ENCODE data around the gene CAP2. TPM values are rescaled to one million over a fixed set of nuclear protein-coding genes. Genes with fewer than 3 reads are reported as not detected.
A peak's percentile ranks its signal among the peaks of the same experiment; 100 is the strongest.
"Not testable (repeated sequence)": the region's sequence is repeated elsewhere in the genome, so short reads cannot be mapped to it uniquely, and the experiment has no call there.

The CAP2 gene
- total and polyA plus RNA-seq, 12 donors, result 42.0 to 211 (median 156) TPM

DNA sequence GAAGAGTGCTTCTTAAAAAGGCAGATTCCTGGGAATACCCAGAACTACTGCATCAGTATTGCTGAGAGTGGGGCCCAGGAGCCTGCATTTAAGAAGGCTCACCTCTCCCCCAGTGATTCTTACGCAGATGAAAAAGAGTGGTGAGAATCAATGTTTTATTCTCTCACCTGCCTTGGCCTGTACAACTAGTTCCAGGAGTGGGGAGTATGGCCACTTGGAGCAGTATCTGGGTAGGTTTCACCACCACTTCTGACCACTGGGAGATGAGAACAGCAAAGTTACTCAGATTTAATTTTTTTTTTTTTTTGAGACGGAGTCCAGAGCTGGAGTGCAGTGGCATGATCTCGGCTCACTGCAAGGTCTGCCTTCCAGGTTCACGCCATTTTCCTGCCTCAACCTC is 16.9 kb downstream of the CAP2 start:
- DNase-seq (no peak), ATAC-seq (no peak)
- H3K27ac ChIP-seq, result no peak overlapping the region
- no peak overlapping the region for H3K4me3 ChIP-seq
- no peaks in the 10 kb centered on the region for H3K36me3 ChIP-seq
- no peaks in the 10 kb centered on the region for H3K27me3 ChIP-seq
- TF ChIP-seq, protein P1, sequence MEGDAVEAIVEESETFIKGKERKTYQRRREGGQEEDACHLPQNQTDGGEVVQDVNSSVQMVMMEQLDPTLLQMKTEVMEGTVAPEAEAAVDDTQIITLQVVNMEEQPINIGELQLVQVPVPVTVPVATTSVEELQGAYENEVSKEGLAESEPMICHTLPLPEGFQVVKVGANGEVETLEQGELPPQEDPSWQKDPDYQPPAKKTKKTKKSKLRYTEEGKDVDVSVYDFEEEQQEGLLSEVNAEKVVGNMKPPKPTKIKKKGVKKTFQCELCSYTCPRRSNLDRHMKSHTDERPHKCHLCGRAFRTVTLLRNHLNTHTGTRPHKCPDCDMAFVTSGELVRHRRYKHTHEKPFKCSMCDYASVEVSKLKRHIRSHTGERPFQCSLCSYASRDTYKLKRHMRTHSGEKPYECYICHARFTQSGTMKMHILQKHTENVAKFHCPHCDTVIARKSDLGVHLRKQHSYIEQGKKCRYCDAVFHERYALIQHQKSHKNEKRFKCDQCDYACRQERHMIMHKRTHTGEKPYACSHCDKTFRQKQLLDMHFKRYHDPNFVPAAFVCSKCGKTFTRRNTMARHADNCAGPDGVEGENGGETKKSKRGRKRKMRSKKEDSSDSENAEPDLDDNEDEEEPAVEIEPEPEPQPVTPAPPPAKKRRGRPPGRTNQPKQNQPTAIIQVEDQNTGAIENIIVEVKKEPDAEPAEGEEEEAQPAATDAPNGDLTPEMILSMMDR (IDR thresholded peaks at IDR 0.05), result no peak
- H3K4me1 ChIP-seq, result peaks cover 0 to 37% (median 3%) of the 10 kb centered on the region in 9 donors
- WGBS, 2 donors, result 94 to 99% methylated on average over 4 of the region's 4 CpGs
- H3K9me3 ChIP-seq, result peaks cover 0 to 8% (median 0%) of the 10 kb centered on the region in 11 donors
- intact Hi-C loops (cut with DNase I), result loop anchor here in 1 of 10 donors (10.0 kb wide), 1 partner anchor 125 kb away; the partner anchor contains the start of gene RBM24

DNA sequence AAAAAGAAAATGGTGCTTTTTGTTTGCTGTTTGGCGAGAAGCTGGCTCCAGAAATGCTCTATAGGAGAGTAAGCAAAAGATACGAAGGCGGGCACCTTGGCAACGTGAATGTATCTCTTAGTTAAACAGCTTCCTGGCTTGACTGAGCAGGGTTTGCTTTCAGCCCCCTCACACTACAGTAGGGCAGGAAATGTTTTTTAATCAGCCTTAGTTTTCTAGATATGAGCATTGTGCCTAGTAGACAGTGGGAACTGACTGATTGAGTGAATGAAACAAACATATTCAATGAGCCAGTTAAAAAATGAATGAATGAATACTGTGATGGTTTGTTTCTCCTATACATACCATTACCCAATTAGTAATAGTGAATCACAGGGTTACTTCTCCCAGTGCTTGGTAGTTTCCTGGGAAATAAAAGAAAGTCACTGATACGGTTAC is 19.9 kb downstream of the CAP2 start:
- TF ChIP-seq, protein P1 (IDR thresholded peaks at IDR 0.05), result no peak
- Histone ChIP-seq H3K27ac (no peak overlapping the region), H3K4me3 (no peak overlapping the region), H3K4me1 (peaks cover 0 to 50% (median 14%) of the 10 kb centered on the region in 9 donors), H3K27me3 (no peaks in the 10 kb centered on the region), H3K36me3 (no peaks in the 10 kb centered on the region), H3K9me3 (peaks cover 0 to 8% (median 0%) of the 10 kb centered on the region in 11 donors)
- intact Hi-C loops (cut with DNase I), result loop anchor here in 1 of 10 donors (10.0 kb wide), 1 partner anchor 129 kb away; the partner anchor contains the start of gene RBM24
- 41 to 50% methylated on average over 5 of the region's 5 CpGs for WGBS, 2 donors
- ATAC-seq, result no peak
- DNase-seq, result no peak

DNA sequence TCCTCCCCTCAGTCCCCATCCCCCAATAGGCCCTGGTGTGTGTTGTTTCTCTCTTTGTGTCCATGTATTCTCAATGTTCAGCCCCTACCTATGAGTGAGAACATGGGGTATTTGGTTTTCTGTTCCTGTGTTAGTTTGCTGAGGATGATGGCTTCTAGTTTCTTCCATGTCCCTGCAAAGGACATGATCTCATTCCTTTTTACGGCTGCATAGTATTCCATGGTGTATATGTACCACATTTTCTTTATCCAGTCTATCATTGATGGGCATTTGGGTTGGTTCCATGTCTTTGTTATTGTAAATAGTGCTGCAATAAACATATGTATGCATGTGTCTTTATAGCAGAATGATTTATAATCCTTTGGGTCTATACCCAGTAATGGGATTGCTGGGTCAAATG is 21.0 kb downstream of the CAP2 start:
- not testable (repeated sequence) for H3K4me3 ChIP-seq, H3K27me3 ChIP-seq, H3K36me3 ChIP-seq, H3K27ac ChIP-seq, H3K9me3 ChIP-seq, ATAC-seq, DNase-seq
- intact Hi-C loops (cut with DNase I), result loop anchor here in 1 of 10 donors (10.0 kb wide), 1 partner anchor 130 kb away; the partner anchor contains the start of gene RBM24
- 91 to 95% methylated on average over 1 of the region's 1 CpG for WGBS, 2 donors
- H3K4me1 ChIP-seq, result peaks cover 0 to 53% (median 19%) of the 10 kb centered on the region in 9 donors

DNA sequence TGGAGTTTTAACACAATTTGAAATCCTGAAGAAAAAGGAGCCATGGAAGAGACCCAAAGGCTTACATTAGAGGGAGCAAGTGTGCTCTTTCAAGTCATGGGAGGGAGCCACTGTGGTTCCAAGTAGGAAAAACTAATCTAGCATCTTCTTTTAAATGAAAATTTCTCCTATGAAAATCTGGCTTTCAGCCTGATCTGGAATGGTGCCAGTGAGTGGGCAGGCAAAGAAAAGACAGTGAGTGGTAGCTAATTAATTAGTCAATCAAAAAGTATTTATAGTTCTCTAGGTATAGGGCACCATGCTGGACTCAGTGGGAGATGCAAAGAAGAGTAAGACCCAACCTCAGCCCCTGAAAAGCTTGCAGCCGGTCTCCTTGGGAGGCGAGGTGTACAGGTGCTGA is 21.9 kb downstream of the CAP2 start:
- intact Hi-C loops (cut with DNase I), result loop anchor here in 1 of 10 donors (10.0 kb wide), 1 partner anchor 131 kb away; the partner anchor contains the start of gene RBM24
- WGBS, 2 donors, result 81 to 90% methylated on average over 2 of the region's 2 CpGs
- TF ChIP-seq, protein P1 (IDR thresholded peaks at IDR 0.05), result no peak
- peaks cover 0 to 5% (median 0%) of the 10 kb centered on the region in 11 donors for H3K9me3 ChIP-seq
- H3K4me3 ChIP-seq, result no peak overlapping the region
- peaks cover 0 to 59% (median 19%) of the 10 kb centered on the region in 9 donors for H3K4me1 ChIP-seq
- no peaks in the 10 kb centered on the region for H3K36me3 ChIP-seq
- no peaks in the 10 kb centered on the region for H3K27me3 ChIP-seq
- no peak for DNase-seq
- no peak overlapping the region for H3K27ac ChIP-seq
- ATAC-seq, result no peak

DNA sequence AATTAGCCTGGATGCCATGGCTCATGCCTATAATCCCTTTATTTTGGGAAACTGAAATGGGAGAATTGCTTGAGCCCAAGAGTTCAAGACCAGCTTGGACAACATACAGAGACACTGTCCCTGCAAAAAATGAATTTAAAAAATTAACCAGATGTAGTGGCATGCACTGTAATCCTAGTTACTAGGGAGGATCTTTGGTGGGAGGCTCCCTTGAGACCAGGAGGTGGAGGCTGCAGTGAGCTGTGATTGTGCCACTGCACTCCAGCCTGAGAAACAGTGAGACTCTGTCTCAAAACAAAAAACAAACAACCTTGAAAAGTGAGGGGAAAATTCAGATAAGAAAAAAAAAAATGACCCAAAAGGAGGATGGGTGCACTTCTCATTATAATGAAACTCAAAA is 23.4 kb downstream of the CAP2 start:
- Histone ChIP-seq H3K27ac (peak overlapping the region in 2 of 10 donors; percentile 81), H3K9me3 (no peaks in the 10 kb centered on the region), H3K4me3 (no peak overlapping the region), H3K36me3 (peaks cover 0 to under 1% (median 0%) of the 10 kb centered on the region in 9 donors), H3K4me1 (peaks cover 0 to 59% (median 19%) of the 10 kb centered on the region in 9 donors), H3K27me3 (no peaks in the 10 kb centered on the region)
- DNase-seq, result no peak
- ATAC-seq, result no peak
- intact Hi-C loops (cut with DNase I), result loop anchor here in 1 of 10 donors (10.0 kb wide), 1 partner anchor 132 kb away; the partner anchor contains the start of gene RBM24
- TF ChIP-seq, protein P1 (IDR thresholded peaks at IDR 0.05), result no peak
